ENCODE measurements around the gene PVR. TPM values are rescaled to one million over a fixed set of nuclear protein-coding genes. Genes with fewer than 3 reads are reported as not detected.
"Not testable (repeated sequence)": the region's sequence is repeated elsewhere in the genome, so short reads cannot be mapped to it uniquely, and the experiment has no call there.

The PVR gene
- total RNA-seq, 1 experiment from 2014 or later: 50.1 TPM

DNA sequence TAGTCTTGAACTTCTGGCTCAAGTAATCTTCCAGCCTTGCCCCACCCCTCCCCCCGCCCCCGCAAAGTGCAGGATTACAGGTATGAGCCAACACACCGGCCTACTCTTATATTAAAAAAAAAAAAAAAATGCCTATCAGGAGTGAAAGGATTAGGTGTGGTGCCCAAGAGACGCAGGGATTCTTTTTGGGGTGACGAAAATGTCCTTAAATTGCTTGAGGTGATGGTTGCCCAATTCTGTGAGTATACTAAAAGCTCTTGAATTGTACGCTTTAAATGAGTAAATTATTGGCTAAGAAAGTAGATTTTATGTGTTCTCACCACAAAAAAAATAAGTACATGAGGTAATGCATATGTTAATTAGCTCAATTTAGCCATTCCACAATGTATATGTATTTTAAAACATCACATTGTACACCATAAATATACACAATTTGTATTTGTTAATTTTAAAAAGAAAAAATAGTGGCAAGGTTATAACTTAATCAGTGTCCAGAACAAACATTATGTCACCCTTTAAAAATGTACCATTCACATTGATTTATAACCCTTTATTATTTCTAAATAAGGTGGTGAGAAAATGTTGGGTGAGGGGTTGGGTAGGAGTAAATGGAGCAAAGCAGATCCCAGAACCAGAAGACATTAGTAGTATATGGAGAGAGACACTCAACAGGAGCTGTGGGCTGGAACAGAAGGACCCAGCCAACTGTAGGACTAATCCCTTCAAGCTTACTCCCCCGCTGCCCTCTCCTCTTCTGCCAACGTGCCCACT is 26.4 kb upstream of the PVR start:
- DNase-seq (ENCODE audit: extremely low read depth, low read depth): no peak

DNA sequence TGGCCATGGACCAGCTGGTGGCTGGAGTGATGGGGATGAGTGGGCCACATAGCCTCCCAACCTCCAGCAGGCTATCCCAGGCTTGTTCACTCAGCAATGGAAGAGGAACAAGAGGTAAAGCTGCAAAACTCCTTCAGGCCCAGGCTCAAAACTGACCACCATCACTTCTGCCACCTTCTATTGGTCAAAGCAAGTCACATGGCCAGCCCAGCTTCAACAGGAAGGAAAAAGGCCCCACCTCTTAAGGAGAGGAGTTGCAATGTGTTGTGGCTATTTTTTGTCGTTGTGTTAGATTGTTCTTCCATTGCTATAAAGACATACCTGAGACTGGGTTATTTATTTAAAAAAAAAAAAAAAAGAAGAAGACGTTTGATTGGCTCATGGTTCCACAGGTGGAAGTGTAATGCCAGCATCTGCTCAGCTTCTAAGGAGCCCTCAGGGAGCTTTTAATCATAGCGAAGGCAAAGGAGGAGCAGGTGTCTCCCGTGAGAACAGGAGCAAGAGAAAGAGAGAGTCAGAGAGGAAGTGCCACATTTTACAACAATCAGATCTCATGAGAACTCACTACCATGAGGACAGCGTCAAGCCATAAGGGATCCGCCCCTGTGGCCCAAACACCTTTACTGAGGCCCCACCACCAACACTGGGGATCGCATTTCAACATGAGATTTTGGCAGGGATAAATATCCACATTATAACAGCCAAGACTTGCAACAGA is 24.9 kb upstream of the PVR start:
- DNase-seq (ENCODE audit: extremely low read depth, low read depth): no peak

DNA sequence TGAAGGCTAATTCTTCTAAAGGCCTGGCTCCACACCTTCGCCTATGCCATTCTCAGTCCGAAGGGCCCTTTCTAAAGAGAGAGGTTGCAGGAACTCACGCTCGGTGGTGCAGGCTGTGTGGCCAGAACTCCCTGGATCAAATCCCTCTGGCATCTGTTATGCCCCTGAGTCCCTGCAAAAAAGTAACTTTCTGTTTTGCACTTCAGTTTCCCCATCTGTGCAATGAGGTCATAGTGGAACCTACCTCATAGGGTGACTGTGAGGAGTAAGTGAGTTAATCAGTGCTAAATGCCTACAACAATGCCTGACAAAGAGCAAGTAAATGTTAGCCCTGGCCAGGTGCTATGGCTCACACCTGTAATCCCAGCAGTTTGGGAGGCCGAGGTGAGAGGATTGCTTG is 23.0 kb upstream of the PVR start:
- no peak for DNase-seq (ENCODE audit: extremely low read depth, low read depth)

GRCh38 chr19:44621367-44621766 is 22.3 kb upstream of the PVR start:
- no peak for DNase-seq (ENCODE audit: extremely low read depth, low read depth)

DNA sequence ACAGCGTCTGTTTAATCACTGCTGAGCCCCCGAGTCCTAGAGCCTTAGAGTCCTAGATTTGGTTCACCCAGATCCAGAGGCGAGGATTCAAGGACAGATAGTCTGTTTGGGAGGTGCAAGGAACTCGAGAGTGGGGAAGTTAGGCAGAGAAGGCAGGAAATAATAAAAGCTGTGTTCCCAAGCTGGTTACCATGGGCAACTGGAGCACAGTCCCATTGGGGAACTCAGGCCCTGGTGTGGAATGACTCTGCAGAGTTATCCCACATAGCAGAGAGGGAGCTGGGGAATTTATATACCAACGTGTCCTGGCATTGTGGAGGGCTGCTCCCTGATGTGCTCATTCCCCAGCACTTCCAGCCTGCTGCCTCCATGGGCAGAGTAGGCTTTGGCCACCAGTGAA is 20.6 kb upstream of the PVR start:
- DNase-seq (ENCODE audit: extremely low read depth, low read depth): no peak

DNA sequence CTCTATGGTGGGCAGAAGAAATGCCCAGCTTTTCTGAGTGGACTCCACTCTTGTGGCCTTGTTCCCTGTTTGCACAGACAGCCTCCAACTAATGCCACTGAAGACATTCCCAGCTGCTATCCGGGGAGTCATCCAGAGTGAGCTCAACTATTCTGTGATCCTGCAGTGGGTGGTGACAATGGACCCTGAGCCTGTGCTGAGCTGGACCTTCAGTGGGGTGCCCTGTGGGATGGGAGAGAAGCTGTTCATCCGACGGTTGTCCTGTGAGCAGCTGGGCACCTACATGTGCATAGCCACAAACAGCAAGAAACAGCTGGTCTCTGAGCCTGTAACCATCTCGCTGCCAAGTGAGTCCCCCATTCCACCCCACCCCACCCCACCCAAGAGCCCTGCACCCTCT is 20.1 kb upstream of the PVR start:
- no peak for DNase-seq (ENCODE audit: extremely low read depth, low read depth)

- no peak for DNase-seq (ENCODE audit: extremely low read depth, low read depth)
These were observed 18.8 kb upstream of the PVR start for GRCh38 chr19:44624840-44625354.

- not testable (repeated sequence) for DNase-seq (ENCODE audit: extremely low read depth, low read depth)
These were observed 18.1 kb upstream of the PVR start for GRCh38 chr19:44625637-44626036.

DNA sequence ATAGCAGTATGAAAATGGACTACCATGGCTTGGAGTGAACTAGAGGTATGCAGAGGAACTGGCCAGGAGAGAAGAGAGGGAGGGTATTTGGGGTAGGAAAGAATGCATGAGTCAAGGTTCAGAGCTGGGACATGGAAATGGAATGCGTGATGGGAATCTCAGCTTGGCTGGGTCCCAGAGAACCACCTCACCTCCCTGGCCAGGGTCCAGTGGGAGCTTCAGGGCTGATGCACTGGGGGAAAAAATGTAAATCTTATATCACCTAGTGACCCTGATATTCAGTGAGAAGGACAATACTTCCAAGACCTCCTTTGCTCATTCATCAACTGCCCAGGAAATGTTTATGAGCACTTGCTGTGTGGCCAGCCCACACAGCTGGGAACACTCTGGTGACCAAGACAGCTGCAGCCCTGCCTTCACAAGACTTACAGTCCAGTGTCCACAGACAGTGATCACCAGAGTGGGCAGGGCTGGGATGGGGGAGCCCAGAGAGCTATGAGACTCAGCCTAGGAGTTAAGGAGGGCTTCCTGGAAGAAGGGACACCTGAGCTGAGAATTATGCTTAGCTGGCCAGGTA is 17.6 kb upstream of the PVR start:
- no peak for DNase-seq (ENCODE audit: extremely low read depth, low read depth)

DNA sequence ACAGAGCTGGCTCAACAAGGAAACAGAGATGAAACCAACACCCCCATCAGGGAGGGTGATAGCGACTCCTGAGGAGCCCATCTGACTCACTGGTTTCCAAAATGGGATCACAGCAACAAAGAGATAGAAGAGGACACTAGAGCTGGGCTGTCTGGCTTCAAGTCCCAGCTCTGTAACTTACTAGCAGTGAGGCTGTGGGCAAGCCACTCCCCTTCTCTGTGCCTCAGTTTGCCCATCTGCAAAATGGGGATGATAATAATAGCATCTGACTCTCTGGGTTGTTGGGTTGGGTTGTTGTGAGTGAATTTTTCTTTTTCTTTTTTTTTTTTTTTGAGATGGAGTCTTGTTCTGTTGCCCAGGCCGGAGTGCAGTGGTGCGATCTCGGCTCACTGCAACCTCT is 16.1 kb upstream of the PVR start:
- DNase-seq (ENCODE audit: extremely low read depth, low read depth): no peak

DNA sequence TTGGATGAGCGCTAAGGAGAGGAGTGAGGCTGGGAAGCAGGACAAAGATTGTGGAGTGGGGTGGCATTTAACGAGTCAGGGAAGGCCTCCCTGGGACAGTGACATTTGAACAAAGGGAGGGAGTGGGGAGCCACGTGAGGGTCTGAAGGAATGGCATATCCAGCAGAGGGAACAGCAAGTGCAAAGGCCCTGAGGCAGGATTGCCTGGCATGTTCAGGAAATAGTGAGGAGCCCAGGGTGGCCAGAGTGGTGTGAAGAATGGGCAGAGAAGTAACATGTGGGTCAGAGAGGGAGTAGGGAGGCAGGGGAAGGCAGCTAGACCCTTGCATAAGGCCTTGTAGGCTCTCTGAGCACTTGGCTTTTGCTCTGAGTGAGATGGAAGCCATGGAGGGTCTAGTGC is 14.9 kb upstream of the PVR start:
- no peak for DNase-seq (ENCODE audit: extremely low read depth, low read depth)

DNA sequence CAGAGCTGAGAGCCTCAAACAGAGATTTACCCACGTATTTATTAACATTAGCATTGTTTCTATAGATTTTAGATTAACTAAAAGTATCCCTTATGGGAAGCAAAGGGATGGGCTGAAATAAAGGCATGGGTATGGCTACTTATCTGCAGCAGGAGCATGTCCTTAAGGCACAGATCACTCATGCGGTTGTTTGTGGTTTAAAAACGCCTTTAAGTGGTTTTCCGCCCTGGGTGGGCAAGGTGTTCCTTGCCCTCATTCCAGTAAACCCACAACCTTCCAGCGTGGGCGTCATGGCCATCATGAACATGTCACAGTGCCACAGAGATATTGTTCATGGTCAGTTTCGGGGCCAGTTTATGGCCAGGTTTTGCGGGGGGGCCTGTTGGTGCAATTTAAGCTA is 12.1 kb upstream of the PVR start:
- DNase-seq (ENCODE audit: extremely low read depth, low read depth): not testable (repeated sequence)

- not testable (repeated sequence) for DNase-seq (ENCODE audit: extremely low read depth, low read depth)
These were observed 9.7 kb upstream of the PVR start for GRCh38 chr19:44634058-44634457.

DNA sequence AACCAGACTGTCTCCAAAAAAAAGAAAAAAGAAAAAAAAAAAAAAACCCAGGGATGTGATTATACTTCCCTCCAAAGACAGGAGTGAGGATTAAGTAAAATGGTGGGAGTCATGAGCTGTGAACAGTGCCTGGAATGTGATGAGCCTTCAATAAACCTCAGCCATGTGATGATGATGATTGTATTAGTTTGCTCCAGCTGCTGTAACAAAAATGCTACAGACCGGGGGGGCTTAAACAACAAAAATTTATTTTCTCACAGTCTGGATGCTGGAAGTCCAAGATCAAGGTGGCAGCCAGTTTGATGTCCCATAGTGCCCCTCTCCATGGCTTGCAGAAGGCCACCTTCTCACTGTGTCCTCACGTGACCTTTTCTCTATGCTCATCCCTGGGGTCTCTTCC is 8.9 kb upstream of the PVR start:
- no peak for DNase-seq (ENCODE audit: extremely low read depth, low read depth)

GRCh38 chr19:44635581-44636438 is 7.9 kb upstream of the PVR start:
- DNase-seq (ENCODE audit: extremely low read depth, low read depth): no peak

GRCh38 chr19:44636439-44637389 is 7.0 kb upstream of the PVR start:
- DNase-seq (ENCODE audit: extremely low read depth, low read depth): no peak

- no peak for DNase-seq (ENCODE audit: extremely low read depth, low read depth)
These were observed 6.3 kb upstream of the PVR start for GRCh38 chr19:44637390-44637764.

- no peak for DNase-seq (ENCODE audit: extremely low read depth, low read depth)
These were observed 3.2 kb upstream of the PVR start for GRCh38 chr19:44640518-44640917.

- no peak for DNase-seq (ENCODE audit: extremely low read depth, low read depth)
These were observed 2.0 kb upstream of the PVR start for GRCh38 chr19:44641501-44642265.

Measured in NCI-H460 (cell line).